OCI-LY7 (cell line): ENCODE data around the gene ACTL8. TPM values are rescaled to one million over a fixed set of nuclear protein-coding genes. Genes with fewer than 3 reads are reported as not detected.

Experiments used
- BruUV-seq: library from RNA; stranded (reverse); fragments of 400-500 nt; replicated peaks from 2 replicates; lab custom pipeline; 2021; lab: Mats Ljungman, UMichigan
- CTCF ChIA-PET: fragments of 300-600 bp; sonication (Branson Sonifier 250); formaldehyde crosslinking; loops from one replicate; lab custom pipeline; 2022; ENCODE audit warnings: antibody characterized with exemption; ENCODE audit not compliant: unreplicated experiment; lab: Charles Lee
- POLR2A ChIA-PET: fragments of 300-600 bp; sonication (Branson Sonifier 250); formaldehyde crosslinking; loops from one replicate; lab custom pipeline; 2022; ENCODE audit warnings: antibody characterized with exemption; lab: Charles Lee
- DNase-seq: peaks from one replicate; pipeline ENCODE4 v3.0.0-alpha.2; 2015; ENCODE audit warnings: low spot score
- H2AFZ ChIP-seq: fragments of 200-600 bp; sonication (generic), shearing (Covaris generic); 2 replicates; pipeline ENCODE4 v1.6.1; 2014; ENCODE audit warnings: mild to moderate bottlenecking, antibody characterized with exemption, low read length, moderate library complexity
- H3K27ac ChIP-seq: fragments of 200-600 bp; sonication (generic); 2 replicates; pipeline ENCODE4 v1.5.1; 2014; ENCODE audit warnings: mixed run types, low read depth, mild to moderate bottlenecking, moderate library complexity, low read length, inconsistent platforms; ENCODE audit not compliant: poor library complexity, severe bottlenecking
- H3K36me3 ChIP-seq: fragments of 200-600 bp; sonication (generic); 2 replicates; pipeline ENCODE4 v1.6.1; 2014; ENCODE audit warnings: mild to moderate bottlenecking, antibody characterized with exemption, low read length, moderate library complexity, mixed read lengths; ENCODE audit not compliant: insufficient read depth
- H3K4me1 ChIP-seq: fragments of 200-600 bp; sonication (generic); 2 replicates; pipeline ENCODE4 v1.5.1; 2014; ENCODE audit warnings: mild to moderate bottlenecking, low read length; ENCODE audit not compliant: insufficient read depth, poor library complexity, severe bottlenecking
- H3K4me2 ChIP-seq: fragments of 200-600 bp; sonication (generic); 2 replicates; pipeline ENCODE4 v1.6.1; 2014; ENCODE audit warnings: mild to moderate bottlenecking, low read length
- H3K4me3 ChIP-seq: fragments of 200-600 bp; sonication (generic); 2 replicates; pipeline ENCODE4 v1.5.1; 2014; ENCODE audit warnings: mild to moderate bottlenecking, low read depth, low read length; ENCODE audit not compliant: poor library complexity, severe bottlenecking
- H3K79me2 ChIP-seq: fragments of 200-600 bp; sonication (generic); 2 replicates; pipeline ENCODE4 v1.6.1; 2016; ENCODE audit warnings: low read depth, mild to moderate bottlenecking, low read length, moderate library complexity, mixed read lengths; ENCODE audit not compliant: insufficient read depth
- H3K9me2 ChIP-seq: fragments of 200-600 bp; sonication (generic); 2 replicates; pipeline ENCODE4 v1.6.1; 2016; ENCODE audit warnings: mild to moderate bottlenecking, low read length, mixed read lengths; ENCODE audit not compliant: insufficient read depth
- H3K9me3 ChIP-seq: fragments of 200-600 bp; sonication (generic); 2 replicates; pipeline ENCODE4 v1.6.1; 2014; ENCODE audit warnings: mild to moderate bottlenecking, mixed run types, low read length, mixed read lengths
- H4K20me1 ChIP-seq: fragments of 200-600 bp; sonication (generic); 2 replicates; pipeline ENCODE4 v1.6.1; 2014; ENCODE audit warnings: mild to moderate bottlenecking, antibody characterized with exemption, low read length, moderate library complexity, mixed read lengths; ENCODE audit not compliant: insufficient read depth
- EZH2phosphoT487 ChIP-seq: fragments of 200-600 bp; sonication (generic); IDR thresholded peaks from 2 replicates; pipeline ENCODE4 v1.6.1; 2018; ENCODE audit warnings: low read depth, borderline replicate concordance, mild to moderate bottlenecking, mixed run types, antibody characterized with exemption, low read length, moderate library complexity, mixed read lengths
- intact Hi-C: fragments of 100-400 bp; cut with micrococcal nuclease; formaldehyde crosslinking; loops from one replicate; pipeline ENCODE4 v1.10.0; 2022; ENCODE audit not compliant: unreplicated experiment
- total RNA-seq, 2 experiments: library from RNA; depleted of rRNA in 1 of 2; stranded (reverse); fragments of >200 nt in 1 of 2; shearing (Covaris generic) in 1 of 2; gene quantifications; 2 replicates each; pipeline ENCODE4 v1.2.3, GENCODE V29; 2014 to 2022
- TF ChIP-seq, protein P1 (sequence below): fragments of 200-600 bp; sonication (generic); conservative IDR thresholded peaks from 2 replicates; pipeline ENCODE4 v1.5.1; 2014; ENCODE audit warnings: mild to moderate bottlenecking, antibody characterized with exemption, low read length, moderate library complexity, mixed read lengths

Gene ACTL8
- total RNA-seq, 2 experiments from 2014 or later: not detected

DNA sequence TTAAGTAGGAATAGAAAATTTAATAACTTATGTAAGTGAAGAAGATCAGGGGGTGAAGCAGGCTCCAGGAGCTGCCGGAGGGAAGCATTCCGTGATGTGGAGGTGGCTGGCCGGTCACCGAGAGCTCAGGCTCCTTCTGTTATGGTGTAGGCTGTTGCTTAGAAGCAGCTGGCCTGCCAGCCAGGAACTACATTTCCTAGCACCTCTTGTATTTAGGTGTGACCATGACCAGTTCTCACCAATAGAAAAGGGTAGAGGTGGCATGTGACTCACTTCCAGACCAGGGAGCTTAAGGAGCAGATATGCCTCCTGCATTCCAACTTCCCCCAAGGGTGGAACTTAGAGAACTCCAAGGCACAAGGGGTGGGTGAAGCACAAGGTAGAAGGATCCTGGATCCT is 120.7 kb downstream of the ACTL8 start:
- intact Hi-C loops: no loop called here
- Histone ChIP-seq H3K27ac (no peak overlapping the region), H4K20me1 (no peaks in the 10 kb centered on the region), H3K79me2 (no peaks in the 10 kb centered on the region), H3K9me3 (no peaks in the 10 kb centered on the region), H3K4me3 (no peak overlapping the region), H3K9me2 (no peaks in the 10 kb centered on the region), H3K4me2 (no peak overlapping the region), H3K4me1 (no peaks in the 10 kb centered on the region), H3K36me3 (no peaks in the 10 kb centered on the region), H2AFZ (no peak overlapping the region)
- DNase-seq: no peak
- CTCF ChIA-PET: no interaction called here
- POLR2A ChIA-PET: no interaction called here
- TF ChIP-seq, protein P1, sequence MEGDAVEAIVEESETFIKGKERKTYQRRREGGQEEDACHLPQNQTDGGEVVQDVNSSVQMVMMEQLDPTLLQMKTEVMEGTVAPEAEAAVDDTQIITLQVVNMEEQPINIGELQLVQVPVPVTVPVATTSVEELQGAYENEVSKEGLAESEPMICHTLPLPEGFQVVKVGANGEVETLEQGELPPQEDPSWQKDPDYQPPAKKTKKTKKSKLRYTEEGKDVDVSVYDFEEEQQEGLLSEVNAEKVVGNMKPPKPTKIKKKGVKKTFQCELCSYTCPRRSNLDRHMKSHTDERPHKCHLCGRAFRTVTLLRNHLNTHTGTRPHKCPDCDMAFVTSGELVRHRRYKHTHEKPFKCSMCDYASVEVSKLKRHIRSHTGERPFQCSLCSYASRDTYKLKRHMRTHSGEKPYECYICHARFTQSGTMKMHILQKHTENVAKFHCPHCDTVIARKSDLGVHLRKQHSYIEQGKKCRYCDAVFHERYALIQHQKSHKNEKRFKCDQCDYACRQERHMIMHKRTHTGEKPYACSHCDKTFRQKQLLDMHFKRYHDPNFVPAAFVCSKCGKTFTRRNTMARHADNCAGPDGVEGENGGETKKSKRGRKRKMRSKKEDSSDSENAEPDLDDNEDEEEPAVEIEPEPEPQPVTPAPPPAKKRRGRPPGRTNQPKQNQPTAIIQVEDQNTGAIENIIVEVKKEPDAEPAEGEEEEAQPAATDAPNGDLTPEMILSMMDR: no peak
- no peak for TF ChIP-seq EZH2phosphoT487
- no TSS peak for BruUV-seq

Other genes starting within 250 kb of the ACTL8 start
- gene ARHGEF10L, start 215.6 kb upstream of the ACTL8 start, total RNA-seq (2014; rRNA removed; shearing (Covaris generic)): 0.39 TPM in 1 of 2 replicates, not detected in the other
- gene ARHGEF10L, start 215.6 kb upstream of the ACTL8 start, total RNA-seq (2022): 2.3 and 2.4 TPM in 2 replicates